GM21717 (cell line): ENCODE results near the gene BRPF1.
A peak's percentile ranks its signal among the peaks of the same experiment; 100 is the strongest.

ENCODE experiments used
- ATAC-seq: cut with Tn5 transposase; IDR thresholded peaks from one replicate; pipeline ENCODE4 v1.9.1; 2021; ENCODE audit warnings: mild to moderate bottlenecking, moderate library complexity; ENCODE audit not compliant: unreplicated experiment

The BRPF1 gene

DNA sequence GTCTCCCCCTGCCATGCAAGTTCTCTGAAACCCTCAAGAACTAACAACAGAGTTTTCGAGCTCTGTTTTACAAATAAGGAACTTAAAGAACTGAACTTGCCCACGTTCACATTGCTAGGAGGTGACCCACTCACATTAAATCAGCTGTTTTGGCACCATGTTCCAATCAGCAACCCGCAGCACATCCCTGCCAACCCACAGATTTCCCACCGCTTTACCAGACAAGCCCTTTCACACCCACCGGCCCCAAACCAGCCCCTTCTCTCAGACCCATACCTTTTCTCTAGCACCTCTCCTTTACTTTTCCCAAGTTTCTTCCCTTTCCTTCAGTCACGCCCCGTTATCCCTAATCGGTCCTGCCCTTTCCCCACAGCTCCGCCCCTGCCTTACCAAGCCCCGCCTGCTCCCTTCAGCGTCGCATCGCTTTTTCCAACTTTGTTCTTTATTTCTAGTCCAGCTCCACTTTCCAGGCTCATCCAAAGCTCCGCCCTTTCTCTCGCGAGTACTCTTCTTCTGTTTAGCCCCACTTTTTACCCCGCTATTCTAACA, 804 bp upstream of the BRPF1 start:
- ATAC-seq: peak; percentile 43

GRCh38 chr3:9732080-9732739, 675 bp downstream of the BRPF1 start:
- peak; percentile 8 for ATAC-seq

- ATAC-seq: no peak
Measured at GRCh38 chr3:9732740-9733115, 1.2 kb downstream of the BRPF1 start.

DNA sequence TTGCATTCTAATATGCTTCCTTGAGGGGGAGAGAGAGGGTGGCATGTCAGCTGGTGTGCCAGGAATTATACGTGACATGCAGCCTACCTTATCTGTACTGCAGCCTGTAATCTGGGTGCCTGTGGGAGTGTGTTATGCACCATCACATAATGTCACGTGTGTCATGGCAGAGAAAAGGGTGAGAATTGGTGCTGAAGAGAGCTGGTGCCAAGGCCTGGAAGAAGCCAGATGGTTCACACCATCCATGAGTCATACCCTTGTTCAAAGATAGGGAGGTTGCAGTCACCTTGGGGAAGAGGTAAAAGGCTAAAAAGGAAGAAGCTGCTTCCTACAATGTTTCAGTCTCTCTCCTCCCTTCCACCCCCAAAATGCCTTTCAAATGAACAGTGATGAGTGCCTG, 5.3 kb downstream of the BRPF1 start:
- ATAC-seq: no peak

DNA sequence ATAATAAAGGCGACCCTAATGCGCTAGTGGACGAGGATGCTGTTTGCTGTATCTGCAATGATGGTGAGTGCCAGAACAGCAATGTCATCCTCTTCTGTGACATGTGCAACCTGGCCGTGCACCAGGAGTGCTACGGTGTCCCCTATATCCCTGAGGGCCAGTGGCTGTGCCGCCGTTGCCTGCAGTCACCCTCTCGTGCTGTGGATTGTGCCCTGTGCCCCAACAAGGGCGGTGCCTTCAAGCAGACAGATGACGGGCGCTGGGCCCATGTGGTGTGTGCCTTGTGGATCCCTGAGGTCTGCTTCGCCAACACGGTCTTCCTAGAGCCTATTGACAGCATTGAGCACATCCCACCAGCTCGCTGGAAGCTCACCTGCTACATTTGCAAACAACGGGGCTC, 7.6 kb downstream of the BRPF1 start:
- no peak for ATAC-seq

DNA sequence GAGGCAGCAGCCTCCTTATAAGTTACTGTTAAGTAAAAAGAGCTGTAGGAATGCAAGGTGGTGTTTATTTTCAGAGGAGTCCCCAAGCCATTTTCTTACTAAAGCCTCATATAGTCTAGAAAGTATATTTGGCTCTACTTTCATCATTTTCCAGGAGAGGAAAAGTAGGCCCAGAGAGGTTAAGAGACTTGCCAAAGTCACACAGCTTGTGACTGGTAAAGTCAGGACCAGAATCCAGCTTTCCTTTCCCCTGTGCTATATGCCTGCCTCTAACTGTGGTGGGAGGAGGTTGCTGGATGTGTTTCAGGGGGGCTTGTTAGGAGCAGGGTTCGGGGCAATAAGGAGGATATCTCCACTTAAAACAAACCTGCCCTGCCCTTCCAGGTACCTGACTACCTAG, 11.0 kb downstream of the BRPF1 start:
- no peak for ATAC-seq

GRCh38 chr3:9743548-9743947, 12.0 kb downstream of the BRPF1 start:
- no peak for ATAC-seq

GRCh38 chr3:9744162-9744561, 12.6 kb downstream of the BRPF1 start:
- ATAC-seq: no peak

- no peak for ATAC-seq
Measured at GRCh38 chr3:9745521-9745920, 14.0 kb downstream of the BRPF1 start.

DNA sequence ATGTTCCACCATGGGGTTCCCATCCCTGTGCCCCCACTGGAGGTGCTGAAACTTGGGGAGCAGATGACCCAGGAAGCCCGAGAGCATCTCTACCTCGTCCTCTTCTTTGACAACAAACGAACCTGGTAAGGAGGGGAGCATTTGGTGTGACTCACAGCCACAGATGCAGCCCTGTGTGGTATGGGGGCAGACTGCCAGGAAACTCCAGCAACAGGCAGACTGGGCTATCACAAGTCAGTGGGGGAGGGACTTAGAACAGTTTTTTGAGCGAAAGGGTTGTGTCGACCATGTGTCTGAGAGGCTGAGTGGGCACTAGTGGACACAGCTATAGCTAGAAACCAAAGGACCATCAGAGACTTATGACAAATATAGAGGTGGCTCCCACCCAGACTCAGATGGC, 14.8 kb downstream of the BRPF1 start:
- ATAC-seq: no peak

- ATAC-seq: no peak
Measured at GRCh38 chr3:9747267-9747666, 15.7 kb downstream of the BRPF1 start.

GRCh38 chr3:9748031-9748430, 16.5 kb downstream of the BRPF1 start:
- ATAC-seq: no peak

- ATAC-seq: no peak
Measured at GRCh38 chr3:9749296-9749644, 17.7 kb downstream of the BRPF1 start.

DNA sequence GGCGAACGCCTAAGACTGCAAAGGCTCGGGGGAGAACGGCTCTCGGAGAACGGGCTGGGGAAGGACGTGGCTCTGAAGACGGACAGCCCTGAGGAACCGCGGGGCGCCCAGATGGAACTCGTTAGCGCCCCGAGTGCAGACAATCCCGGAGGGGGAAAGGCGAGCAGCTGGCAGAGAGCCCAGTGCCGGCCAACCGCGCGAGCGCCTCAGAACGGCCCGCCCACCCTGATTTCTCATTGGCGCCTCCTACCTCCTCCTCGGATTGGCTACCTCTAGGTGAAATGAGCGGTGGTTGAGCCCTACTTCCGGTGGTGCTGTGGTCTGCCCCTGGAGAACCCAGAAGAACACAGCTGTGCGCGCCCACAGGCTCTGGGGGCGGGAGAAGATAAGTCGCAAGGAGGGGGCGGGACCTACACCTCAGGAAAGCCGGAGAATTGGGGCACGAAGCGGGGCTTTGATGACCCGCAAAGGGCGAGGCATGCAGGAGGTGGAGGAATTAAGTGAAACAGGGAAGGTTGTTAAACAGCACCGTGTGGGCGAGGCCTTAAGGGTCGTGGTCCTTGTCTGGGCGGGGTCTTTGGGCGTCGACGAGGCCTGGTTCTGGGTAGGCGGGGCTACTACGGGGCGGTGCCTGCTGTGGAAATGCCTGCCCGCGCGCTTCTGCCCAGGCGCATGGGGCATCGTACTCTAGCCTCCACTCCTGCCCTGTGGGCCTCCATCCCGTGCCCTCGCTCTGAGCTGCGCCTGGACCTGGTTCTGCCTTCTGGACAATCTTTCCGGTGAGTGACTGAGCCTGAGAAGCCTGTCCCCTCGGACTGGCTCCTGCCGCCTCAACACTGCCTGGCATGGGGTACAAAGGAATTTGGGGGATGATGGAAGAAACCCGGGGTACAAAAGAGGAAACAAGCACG, 18.4 kb downstream of the BRPF1 start, which contains the start of gene OGG1:
Gene OGG1, plus strand, starts transcription at position 308 of the 911 bp plus-strand sequence. Its CDS starts 335 bp downstream, at position 643.
- peak; percentile 92 for ATAC-seq

DNA sequence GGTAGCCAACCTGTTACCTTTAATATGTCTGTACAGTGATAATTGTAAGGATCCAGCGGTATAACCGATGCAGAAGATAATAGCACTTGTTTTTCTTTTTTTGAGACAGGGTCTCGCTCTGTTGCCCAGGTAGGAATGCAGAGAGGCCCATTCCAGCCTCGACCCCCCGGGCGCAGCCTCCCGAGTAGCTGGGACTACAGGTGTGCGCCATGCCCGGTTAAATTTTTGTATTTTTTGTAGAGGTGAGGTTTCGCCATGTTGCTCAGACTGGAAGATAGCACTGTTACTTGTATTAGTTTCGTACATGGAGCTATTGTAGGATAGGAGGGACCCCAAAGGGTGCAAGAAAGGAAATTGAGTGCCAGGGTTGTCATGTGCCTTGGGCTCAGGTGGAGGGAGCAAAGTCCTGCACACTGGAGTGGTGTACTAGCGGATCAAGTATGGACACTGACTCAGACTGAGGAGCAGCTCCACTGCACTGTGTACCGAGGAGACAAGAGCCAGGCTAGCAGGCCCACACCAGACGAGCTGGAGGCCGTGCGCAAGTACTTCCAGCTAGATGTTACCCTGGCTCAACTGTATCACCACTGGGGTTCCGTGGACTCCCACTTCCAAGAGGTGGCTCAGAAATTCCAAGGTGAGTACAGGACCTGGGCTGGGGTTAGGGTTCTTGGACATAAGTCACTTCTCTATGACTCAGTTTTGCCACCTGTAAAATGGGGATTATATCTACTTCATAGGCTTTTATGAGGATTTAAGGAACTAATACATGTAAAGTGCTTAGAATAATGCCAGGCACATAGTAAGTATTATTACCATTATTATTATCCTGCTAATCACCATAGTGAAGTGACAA, 19.2 kb downstream of the BRPF1 start:
- no peak for ATAC-seq

GRCh38 chr3:9754678-9755077, 23.1 kb downstream of the BRPF1 start:
- ATAC-seq: no peak

GRCh38 chr3:9757427-9757826, 25.9 kb downstream of the BRPF1 start:
- no peak for ATAC-seq

- no peak for ATAC-seq
Measured at GRCh38 chr3:9760779-9761505, 29.4 kb downstream of the BRPF1 start.

DNA sequence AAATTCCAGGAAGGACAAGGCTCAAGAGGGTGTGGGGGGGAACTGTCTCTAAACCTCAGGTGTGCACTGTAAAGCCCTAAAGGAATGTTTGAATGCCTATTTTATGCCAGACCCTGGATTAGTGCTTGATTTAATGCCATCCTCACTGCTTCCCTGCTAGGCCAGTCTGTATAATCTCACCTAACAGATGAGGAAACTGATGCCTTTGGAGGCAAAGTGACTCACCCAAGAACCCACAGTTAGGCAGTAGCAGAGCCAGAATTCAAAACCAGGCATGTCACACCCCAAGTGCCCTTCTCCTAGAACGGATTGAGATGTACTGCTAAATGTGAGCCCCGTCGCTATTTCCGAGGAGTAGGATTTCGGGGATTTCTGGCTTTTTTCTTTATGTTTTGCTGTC, 30.4 kb downstream of the BRPF1 start:
- no peak for ATAC-seq

GRCh38 chr3:9762871-9763270, 31.3 kb downstream of the BRPF1 start:
- no peak for ATAC-seq
